ENCODE results near the gene RNF175.
A peak's percentile ranks its signal among the peaks of the same experiment; 100 is the strongest.

The RNF175 gene

DNA sequence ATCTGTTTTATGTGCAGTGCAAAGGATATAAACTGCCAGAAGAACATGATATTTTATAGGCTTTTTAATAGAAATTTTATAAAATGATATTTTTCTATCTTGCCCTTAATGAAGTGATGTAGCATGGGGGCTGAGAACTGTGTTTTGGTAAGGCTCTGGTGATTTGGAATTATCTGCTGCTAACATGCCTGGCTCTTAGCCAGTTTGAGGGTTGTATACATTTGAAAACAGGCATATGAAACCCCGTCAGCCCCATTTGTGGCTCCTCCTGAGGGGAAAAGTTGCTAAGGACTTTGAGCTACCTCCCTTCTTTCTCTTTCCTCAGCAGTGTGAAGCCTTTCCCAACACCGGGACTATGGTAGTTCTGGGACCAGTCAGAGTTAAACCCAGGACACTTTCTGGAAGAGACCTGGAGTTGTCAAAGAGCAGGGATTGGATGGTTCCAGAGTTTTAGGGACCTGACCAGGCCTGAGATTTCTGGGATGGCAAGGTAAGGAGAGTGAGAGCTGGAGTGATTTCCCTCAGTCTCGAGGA, 24.4 kb upstream of the RNF175 start:
- FAIRE-seq: no peak

DNA sequence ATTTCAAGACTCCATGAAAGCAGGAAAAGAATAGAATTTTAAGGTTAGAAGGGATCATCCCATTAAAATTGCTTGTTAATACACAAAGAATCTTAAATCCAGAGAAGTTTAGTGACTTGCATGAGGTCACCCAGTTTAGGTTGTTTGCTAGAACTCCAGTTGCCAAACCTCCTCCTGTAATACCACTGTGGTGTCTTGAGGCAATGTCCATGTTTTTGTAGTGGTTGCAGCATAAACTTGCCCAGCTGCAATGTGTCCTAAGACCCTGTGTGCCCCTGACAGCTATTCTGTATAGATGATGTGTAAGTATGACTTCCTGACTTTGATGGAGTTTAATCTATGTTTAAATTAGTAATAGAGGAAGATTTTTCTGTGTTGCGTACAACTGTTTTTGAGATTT, 22.8 kb upstream of the RNF175 start:
- no peak for FAIRE-seq

DNA sequence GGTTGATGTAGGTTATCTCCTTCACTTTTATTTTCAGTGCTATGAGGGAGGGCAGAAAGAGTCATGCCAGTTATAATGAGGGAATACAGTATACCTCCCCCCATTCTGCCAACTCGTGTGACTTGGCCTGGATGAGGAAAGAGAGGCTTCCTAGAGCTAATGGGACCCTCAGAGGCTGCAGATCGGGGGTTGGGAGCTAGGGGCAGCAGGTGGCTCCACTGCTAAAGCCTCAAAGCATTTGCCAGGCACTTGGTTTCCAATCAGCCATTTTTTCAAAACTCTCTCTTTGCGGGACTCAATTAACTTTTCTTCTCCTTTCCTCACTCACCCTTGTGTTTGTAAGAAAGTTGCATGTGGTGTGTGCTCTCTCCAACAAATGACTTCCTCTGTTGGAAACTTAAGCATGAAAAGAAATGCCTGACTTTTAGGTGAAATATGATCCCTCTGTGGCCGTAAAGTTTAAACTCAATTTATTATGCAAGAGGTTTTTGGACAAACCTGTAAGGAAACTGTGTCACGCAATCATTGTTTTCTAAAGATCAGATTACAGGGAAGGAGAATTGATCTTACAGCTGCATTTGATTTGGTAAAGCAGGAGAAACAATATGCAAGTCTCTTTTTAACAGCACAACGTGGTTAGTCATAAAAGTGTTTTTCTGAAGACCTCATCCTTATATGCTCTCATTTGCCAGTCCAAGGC, 22.0 kb upstream of the RNF175 start:
- FAIRE-seq: no peak

DNA sequence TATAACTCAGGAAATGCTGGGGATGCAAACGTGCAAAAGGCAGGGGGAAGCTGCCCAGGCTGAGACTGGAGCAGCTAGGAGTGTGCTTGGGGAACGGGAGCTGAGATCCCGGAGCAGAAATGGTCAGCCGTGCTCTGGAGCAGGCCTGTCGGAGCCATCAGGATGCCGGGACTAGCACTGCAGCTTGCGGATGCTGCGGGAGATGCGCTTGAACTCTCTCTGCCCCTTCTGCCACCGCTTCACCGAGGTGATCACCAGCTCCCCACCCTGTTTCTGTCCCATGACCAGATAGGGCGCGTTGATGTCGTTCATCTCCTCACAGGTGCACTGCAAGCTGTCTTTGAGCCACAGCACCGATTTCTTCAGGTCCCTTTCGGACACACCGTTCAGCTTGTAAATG, 21.5 kb upstream of the RNF175 start:
- no peak for FAIRE-seq

DNA sequence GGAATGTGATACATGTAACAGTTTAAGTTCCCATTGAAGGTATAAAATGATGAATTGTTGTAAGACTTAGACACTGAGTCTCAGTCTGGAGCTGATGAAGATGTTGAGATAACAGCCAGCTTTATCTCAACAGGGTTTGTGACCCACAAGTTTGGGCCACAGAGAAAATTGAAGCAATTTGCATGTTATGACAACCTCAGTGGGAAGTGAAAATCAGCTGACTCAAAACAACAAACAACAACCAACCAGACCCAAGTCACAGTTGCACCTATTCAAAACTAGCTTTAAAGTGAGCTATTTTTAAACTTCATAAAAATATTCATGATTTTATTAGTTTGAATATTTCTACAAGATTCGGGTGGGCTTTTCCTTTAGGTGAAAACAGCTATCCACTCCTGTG, 21.1 kb upstream of the RNF175 start:
- no peak for FAIRE-seq

DNA sequence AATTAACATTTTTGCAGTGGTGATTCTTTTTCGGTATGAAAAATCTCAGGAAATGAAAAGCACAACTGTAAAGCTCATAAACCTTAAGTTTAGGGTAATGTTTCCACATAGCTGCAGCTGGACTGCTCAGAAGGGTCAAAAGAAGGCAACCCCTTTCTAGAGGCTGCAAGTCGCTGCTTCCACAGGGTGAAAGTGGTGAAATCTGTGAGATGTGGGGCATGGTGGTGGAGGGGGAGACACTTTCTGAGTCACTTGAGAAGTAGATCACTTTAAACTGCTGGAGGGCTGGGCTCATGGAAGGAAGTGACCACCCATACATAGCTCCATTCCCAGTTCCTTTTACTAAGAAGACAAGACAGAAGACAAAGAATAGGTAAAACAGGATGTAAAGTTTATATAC, 20.4 kb upstream of the RNF175 start:
- no peak for FAIRE-seq

DNA sequence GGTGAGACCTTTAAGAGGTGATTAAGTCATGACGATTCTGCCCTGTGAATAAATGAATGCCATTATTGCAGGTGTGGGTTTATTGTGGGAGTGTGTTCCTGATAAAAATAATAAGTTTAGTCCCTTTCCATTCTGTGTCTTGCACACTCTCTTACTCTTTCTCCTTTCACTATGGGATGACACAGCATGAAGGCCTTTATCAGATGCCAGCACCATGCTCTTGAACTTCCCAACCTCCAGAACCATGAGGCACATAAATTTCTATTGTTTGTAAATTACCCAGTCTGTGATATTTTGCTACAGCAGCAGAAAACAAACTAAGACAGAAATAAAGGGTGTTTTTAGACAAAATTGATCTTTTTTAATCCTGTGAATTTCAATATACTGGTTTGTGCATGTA, 18.6 kb upstream of the RNF175 start:
- FAIRE-seq: no peak

DNA sequence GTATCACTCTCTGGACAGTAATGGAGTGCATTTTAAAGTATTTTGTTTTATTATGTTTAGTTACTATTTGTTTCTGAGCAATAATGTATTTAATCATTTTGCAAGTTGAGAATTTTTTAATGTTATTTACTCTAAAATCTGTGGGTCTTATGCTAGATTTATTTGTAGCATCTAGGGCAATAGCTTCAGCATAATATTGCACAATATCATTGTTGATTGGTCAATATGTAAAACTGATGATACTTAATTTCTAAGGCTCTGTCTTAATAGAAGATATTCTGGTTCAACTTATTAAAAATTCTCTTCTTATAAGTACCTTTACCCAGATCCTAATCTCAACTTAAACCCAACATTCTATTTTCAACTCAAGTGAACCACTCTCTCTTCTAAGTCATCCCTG, 17.6 kb upstream of the RNF175 start:
- FAIRE-seq: no peak

DNA sequence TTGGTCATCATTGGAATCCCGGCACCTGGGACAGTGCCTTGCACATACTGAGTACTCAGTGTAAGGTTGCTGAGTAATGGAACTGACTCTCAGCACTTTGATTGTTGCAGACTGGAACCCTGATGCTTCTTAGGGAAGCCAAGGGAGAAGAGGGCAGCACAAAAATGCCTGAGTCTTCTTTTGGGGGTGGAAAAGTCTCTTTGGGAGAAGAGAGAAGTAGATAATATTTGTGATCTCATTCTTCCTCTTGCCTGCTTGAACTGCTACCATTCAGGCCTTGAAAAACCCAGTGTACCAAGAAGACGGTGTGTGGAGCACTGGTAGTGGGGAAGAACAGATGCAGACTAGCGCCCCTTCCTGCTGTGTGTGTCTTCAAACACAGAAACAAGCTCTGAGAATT, 16.8 kb upstream of the RNF175 start:
- no peak for FAIRE-seq

DNA sequence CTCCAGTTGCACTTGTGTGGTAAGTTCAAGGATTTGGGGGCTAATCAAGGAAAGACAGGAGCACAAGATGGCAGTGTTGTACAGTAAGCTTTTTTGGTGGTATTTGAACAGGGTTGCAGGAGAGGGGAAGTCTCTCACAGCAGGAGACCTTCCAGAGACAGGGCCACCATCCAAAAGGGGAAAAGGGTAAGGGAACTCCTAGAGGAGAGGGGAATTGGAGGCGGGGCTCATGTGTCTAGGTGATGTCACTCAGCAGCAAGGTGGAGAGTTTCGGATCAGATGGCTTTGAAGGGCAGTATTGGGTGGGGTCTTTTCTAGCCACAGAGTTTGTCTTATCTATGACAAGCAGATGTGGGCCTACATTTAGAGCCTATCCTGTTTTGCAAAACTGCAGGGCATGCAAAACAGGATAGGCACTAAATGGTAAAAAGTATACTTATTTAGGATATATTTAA, 13.4 kb upstream of the RNF175 start:
- FAIRE-seq: no peak

DNA sequence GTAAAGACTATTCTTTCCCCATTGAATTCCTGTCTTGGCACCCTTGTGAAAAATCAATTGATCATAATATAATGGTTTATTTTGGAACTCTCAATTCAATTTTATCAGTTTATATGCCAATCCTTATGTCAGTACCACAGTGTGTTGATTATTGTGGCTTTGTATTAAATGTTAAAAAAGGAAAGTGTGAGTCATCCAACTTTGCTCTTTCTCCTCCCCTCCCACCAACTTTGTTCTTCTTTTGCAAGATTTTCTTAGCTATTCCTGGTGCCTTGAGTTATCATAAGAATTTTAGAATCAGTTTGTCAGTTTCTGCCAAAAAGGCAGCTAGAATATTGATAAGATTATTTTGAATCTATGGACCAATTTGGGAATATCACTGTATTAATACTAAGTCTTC, 11.2 kb upstream of the RNF175 start:
- FAIRE-seq: no peak

DNA sequence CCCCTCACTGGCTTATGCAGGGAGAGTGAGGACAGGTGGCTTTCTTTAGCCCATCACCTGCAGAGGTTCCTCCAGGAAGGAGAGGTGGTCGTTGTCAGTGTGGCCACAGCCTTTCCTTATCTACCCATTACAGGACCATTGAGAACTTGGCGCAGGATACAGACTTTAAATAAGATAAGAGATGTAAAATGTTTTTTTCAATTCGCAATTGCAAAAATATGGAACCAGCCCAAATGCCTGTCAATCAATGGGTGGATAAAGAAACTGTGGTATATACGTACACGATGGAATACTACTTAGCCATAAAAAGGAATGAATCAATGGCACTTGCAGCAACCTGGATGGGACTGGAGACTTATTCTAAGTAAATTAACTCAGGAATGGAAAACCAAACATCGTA, 6.9 kb upstream of the RNF175 start:
- FAIRE-seq: no peak

DNA sequence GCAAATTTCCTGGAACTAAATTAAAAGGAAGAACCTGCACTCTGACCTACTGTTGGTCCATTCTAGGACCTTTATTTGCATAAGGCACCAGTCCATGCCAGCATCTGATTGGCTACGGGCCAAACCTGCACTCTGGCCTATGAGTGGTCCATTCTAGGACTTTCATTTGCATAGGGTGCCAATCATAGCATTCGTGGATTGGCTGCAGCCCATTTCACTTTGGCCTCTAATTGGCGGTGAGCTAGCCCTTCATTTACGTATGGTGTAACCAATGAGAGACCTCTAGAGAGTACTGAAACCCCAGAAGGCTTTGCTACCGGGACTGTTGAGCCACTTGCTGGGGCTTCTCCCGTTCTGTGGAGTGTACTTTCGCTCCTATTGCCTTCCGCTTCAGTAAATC, 6.1 kb upstream of the RNF175 start:
- FAIRE-seq: no peak

DNA sequence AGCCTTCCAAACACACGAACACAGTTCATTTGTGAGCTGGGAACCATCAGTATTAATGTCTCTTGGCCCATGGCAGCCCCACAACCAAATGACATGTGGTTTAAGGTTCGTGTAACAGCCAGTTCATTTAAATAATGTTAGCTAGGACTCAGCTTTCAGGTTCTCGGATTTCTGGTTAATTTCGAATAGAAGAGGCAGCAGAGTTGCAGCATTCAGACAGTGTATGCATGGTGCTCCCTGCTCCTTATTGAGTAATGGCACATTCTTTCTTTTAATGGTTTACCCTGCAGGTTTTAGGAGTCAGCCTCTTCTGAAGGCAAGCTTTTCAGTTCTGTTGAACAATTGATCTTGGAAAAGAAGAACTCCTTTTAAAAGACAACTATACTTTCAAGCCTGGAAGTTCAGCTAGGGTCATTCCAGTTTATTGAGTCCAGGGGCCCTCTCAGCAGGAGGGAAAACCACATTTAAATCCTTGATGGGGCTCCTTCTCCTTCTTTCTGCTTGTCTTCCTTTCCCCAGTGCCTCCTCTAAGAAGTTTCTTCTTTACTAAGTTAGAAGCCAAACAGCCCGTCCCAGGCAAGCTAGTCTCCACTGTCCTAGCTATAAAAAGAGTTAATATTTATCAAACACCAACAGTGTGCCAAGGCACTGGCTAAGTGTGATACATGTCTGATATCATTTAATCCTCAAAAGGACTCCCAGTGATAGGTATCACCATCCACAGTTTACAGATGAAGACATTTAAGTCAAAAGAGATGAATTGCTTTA, 5.0 kb upstream of the RNF175 start:
- FAIRE-seq: no peak

DNA sequence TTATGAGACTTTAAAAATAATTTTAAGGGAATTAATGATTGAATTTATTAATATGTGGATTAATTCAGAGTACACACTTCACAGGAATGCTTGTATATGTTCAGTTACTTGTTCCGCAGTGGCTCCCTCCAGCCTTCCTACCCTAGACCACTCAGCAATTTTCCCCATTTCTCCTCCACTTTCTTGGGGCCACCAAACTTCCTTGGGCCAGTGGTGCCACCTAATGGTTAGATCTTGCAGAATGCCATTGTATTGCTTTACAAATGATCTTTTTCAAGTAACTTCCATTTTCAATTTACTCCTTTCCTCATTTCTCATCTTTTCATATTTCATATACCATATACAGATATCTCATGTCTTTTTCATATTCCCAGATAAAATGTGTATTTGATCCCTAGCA, 3.6 kb upstream of the RNF175 start:
- no peak for FAIRE-seq

DNA sequence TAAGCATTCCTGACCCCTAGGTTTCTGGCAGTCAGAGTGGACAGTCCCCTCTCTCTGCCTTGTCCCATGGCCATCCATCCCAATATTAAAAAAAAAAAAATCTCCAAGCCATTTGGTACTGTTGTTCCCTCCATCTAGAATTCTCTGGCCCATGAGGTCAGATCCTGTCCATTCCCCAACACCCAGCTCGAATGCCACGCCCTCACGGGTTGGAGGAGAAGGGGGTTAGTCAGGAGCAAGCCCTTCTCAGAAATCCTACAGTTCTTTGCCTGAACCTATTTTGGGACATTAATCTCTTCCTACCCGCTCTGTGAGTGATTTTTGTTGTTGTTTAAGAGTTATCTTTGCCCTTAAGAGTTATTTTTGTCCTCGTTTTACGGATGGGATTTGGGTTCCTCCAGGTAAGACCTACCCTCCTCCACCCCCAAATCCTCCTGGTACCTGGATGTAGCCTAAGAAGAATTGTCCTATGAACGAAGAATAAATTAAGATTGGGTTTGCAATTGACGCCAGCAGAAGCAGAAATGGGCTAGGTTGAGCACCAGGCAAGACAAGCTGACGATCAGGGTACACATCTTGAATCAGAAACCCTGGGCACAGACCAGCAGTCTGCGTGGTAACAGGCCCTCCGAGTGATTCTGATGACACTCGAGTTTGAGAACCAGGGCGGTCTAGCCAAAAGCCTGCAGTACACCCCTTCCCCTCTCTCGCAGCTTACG, 977 bp downstream of the RNF175 start:
- no peak for FAIRE-seq

DNA sequence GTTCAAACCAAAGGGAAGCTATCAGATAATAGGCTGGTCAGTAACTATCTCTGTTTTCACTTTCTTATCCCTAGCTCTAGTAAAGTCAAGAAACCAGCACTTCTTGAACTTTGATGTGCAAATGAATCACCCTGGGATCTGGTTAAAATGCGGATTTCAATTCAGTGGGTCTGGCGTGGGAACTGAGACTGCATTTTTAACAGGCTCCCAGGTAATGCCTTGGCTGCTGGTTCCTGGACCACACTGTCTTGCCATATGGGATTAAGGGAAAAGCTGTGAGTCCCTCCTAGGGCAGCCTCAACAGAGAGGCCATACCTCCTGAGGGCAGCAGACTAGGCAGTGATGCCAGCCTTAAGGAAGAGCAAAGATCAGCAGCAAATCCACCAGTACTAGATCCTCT, 1.7 kb downstream of the RNF175 start:
- FAIRE-seq: no peak

DNA sequence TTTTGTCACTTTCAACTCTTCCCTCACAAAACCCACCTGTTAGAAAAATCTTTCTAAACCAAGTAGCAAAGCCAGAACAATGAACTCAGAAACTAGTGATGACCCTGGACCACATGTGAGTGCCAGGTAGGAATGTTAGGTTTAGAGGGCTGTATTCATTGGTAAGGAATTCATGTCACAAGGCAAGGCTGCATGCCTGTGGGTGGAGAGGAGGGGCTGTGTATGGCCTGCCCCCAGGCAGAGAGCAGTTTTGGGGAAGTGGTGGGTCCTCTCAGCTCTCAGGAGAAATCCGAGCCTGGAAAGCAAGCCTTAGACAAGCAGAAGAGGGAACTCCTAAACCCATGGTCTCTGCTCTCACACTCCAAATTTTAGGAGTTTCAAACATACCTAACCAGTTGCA, 2.4 kb downstream of the RNF175 start:
- no peak for FAIRE-seq

DNA sequence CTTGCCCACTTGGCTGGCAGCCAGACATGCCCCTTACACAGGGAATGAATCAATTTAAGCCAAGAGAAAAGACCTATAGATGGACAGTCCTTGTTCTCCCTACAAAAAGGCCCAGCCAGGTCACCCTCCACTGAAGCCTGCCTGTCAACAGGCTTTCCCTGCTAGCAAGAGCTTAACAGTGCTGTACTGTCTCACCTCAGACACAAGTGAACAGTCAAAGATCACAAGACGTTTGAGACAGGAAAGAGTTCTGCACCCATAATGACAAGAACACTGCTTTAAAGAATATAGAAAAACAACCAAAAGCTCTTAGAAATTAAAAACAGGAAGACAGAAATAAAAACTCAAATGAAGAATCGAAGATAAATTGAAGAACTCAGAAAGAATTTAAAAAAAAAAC, 4.6 kb downstream of the RNF175 start:
- FAIRE-seq: no peak

DNA sequence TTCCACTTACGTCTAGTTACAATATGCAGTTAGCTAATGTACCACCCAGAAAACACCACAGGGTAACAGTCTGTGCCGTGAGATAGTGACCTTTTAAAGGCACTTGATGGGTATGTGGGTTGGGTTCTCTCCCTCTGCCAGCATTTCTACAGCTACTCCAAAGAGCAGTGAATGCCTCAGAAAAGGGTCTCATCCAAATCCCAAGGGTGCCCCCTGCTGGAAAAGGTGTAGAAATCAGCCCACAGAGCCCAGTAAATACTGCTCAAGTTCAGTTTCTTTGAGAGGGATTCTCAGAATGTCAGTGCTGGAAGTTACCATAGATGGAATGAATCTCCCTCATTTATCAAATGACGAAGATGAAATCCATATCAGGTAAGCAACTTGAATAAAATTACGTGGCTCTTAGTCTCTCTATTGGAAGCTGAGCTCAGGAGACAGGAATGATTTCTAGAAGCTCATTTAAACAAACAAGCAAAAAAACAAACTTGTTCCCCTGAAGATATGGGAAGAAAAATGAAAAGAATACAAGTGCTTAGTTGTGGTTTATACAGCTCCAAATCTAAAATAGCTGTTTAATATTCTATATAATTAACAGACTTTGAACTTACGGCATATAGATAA, 9.5 kb downstream of the RNF175 start:
- FAIRE-seq: peak; percentile 78

DNA sequence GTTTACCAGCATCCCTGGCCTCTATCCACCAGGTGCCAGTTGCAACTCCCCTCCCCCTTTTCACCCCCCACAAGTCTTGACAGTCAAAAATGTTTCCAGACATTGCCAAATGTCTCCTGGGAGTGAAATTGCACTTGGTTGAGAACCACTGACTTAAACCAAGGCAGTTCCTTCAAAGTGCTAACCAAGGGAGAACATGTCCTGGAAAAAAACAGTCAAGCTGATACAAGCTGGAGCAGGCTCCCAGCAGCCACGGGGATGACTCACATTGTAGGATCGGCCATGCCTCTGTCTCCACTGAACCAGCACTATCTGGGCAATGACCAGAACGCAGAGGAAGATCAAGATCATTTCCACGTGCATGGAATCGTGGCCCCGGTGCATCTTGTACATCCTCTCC, 11.4 kb downstream of the RNF175 start:
- FAIRE-seq: no peak

DNA sequence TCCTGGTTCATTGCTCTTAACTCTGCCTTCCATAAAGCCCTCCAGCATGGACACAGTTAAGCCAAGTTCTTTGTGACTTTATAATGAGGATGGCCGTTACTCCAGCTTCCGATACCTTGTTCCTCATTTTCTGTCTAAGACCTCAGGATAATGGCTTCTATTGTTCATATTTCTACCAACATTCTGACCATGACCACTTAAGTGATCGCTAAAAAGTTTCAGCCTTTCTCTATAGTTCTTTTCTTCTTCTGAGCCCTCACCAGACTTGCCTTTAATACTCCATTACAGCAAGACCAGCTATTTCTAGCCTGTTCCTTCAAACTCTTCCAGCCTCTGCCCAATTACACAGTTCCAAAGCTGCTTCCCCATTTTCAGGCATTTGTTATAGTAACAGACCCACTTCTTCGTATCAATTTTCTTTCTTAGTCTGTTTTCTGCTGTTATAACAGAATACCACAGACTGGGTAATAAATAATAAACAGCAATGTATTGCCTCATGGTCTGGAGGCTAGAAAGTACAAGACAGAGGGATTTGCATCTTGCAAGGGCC, 12.3 kb downstream of the RNF175 start:
- no peak for FAIRE-seq

DNA sequence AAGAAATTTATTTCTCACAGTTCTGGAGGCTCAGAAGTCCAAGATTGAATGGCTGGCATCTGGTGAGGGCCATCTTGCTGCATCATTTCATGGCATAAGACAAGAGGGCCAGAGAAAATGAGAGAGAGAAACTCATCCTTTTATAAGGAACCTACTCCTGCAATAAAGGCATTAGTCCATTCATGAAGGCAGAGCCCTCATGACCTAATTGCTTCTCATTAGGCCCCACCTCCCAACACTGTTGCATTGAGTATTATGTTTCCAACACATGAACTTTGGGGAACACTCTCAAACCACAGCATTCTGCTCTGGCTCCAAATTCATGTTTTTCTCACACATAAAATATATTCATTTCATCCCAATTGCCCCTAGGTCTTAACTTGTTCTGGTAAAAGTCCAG, 14.2 kb downstream of the RNF175 start:
- no peak for FAIRE-seq
